Activated T-cell treated with anti-CD3 and anti-CD28 coated beads, Interleukin-2, amount 50 U/mL, for 48 hours (primary cell): ENCODE results near the gene ZSWIM3.
"Not testable (repeated sequence)": the region's sequence is repeated elsewhere in the genome, so short reads cannot be mapped to it uniquely, and the experiment has no call there.

Experiments
- DNase-seq, 2 experiments: peaks; one replicate each; pipeline ENCODE4 v3.0.0-alpha.2; 2020

ZSWIM3 gene

DNA sequence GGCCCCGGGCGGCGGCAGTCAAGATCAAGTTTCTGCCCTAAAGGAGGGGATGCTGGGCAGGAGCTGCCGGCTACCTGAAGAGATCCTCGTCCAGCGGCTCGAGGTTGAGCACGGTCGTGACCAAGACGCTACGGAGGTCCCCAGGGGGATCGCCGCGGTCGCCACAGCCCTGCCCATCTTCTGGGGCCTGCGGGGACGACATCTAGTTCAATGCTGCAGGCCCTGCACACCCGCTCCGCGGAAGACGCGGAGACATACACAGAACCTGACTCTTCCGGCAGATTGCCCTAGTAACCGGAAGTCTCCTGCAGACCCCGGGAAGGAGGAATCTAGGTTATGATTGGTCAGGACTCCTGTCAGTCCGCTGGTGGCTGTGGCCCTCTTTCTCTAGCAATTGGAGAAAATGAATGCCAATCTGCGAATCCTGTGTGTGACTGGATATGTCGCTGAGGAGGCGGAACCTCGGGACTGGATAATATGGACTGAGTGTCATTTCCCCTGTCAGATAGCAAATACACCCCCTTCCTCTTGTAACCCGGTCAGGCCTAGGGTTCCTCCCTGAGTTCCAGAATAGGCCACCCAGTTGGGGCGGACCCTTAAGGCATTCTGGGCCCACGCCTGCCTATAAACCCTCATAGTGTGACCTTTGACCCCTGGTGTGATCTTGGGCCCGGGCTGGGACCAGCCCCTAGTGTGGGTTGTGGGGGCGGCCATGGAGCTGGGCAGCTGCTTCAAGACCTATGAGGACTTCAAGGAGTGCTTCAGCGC is at the start of gene ZSWIM3, which contains the start of gene ACOT8:
TSS of gene ZSWIM3 (plus strand) at position 501 of the 768 bp plus-strand sequence. CDS start at position 713, 212 bp downstream.
TSS of gene ACOT8 (minus strand) at position 279 of the 768 bp plus-strand sequence. CDS start at position 202, 77 bp downstream.
- peak; percentile 91 to 92 for DNase-seq

GRCh38 chr20:45810191-45810970 is 47.0 kb upstream of the ZSWIM3 start:
- DNase-seq = no peak

DNA sequence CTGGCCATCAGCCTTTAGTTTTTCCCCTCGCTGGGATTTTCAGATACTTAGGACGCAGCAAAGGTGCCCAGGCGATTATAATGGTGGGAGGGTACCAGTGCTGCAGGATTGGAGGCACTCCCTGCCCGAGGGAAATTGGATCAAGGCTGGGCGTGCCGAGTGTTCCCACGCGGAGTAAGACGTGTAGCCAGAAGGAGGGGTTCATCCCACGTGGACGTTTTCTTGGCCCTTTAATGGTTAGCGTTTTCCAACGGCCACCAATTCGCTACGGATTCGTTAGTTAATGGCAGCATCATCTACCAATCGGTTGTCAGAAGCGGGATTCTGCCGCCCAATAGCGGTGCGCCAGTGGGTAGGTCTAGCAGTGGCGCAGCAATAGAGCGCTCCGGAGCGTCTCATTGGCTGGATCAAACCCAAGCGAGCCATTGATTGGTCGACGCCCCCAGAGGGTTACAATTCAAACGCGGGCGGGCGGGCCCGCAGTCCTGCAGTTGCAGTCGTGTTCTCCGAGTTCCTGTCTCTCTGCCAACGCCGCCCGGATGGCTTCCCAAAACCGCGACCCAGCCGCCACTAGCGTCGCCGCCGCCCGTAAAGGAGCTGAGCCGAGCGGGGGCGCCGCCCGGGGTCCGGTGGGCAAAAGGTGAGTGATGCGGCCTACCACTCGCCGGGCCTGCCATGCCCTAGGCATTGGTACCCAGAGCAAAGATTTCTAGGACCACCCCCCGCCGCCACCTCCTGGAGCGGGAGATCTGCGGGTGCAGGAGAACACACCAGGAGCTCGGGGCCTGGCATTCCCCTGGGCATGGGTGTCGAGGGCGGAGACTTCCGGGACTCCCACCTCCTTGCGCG is 45.0 kb upstream of the ZSWIM3 start, which contains the start of gene UBE2C:
TSS of gene UBE2C (plus strand) at position 488 of the 849 bp plus-strand sequence. CDS start at position 540, 52 bp downstream.
- peak; percentile 95 to 96 for DNase-seq

DNA sequence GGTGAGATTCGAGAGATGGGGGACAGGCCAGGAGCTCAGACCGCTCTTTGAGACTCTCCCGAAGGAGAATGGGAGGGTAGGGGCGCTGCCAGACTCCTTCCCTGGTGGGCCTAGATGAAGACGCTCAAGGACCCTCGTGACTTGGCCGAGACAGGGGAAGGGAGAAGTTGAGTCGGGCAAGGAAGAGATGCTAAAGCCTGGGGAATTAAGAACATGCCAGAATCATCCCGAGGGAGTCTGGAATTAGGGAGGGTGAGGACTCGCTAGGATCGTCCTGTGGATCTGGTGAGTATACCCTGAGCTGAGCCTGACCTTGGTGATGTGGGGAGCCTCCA is 44.4 kb upstream of the ZSWIM3 start:
- no peak for DNase-seq

DNA sequence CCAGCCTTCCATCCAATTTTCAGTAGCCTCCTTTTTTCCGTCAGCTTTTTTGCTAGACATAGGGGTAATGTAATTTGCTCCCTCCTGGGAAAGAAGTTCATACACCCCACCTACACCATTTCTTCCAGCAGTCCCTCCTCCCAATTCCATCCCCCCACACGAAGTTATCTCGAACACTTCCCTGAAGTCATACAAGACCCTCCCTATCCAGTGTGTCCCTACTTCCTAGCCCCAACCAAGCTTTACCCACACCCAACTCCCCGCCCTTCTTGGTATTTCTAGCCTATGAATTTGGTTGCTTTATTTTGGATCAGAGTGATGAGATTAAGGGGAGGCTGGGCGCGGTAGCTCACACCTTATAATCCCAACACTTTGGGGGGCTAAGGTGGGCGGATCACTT is 43.9 kb upstream of the ZSWIM3 start:
- no peak for DNase-seq

- no peak for DNase-seq
Measured at GRCh38 chr20:45814314-45814713, 43.1 kb upstream of the ZSWIM3 start.

DNA sequence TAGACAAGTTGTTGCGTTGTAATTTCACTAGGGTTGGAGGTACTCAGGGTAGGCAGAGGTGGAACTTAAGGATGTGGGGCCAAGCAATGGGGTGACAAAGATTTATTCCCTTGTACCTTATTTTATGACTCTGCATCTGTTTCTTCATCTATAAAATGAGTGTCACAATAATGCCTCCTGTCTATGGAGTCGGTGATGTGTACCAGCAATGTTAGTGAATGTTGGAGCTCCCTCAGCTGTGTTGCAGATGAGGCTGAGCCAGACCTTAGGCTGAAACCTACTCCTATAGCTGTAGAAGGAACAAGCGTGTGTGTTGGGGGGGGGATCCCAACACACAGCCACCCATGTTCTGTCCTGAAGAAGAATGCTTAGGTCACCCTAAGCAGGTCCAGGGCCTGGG is 40.5 kb upstream of the ZSWIM3 start:
- no peak for DNase-seq

GRCh38 chr20:45817376-45818194 is 39.8 kb upstream of the ZSWIM3 start:
- DNase-seq = no peak

DNA sequence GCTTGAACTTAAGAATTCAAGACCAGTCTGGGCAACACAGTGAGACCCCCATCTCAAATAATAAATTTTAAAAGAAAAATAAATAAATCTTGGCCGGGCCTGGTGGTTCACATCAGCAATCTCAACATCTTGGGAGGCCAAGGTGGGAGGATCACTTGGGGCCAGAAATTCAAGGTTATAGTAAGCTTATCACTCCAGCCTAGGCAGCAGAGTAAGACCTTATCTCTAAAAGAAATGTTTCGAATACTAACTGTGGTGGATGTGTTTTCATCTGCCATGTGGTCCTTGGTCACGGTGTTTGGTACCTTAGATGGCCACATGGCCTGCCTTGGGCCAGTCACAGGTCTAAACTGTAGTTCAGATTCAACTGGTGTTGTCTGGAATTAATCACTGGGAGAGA is 39.2 kb upstream of the ZSWIM3 start:
- no peak for DNase-seq

- no peak for DNase-seq
Measured at GRCh38 chr20:45819466-45819865, 37.9 kb upstream of the ZSWIM3 start.

GRCh38 chr20:45821947-45822346 is 35.5 kb upstream of the ZSWIM3 start:
- no peak for DNase-seq

- no peak for DNase-seq
Measured at GRCh38 chr20:45822857-45823256, 34.6 kb upstream of the ZSWIM3 start.

GRCh38 chr20:45823949-45824835 is 33.2 kb upstream of the ZSWIM3 start:
- DNase-seq = peak; percentile 54 to 70

DNA sequence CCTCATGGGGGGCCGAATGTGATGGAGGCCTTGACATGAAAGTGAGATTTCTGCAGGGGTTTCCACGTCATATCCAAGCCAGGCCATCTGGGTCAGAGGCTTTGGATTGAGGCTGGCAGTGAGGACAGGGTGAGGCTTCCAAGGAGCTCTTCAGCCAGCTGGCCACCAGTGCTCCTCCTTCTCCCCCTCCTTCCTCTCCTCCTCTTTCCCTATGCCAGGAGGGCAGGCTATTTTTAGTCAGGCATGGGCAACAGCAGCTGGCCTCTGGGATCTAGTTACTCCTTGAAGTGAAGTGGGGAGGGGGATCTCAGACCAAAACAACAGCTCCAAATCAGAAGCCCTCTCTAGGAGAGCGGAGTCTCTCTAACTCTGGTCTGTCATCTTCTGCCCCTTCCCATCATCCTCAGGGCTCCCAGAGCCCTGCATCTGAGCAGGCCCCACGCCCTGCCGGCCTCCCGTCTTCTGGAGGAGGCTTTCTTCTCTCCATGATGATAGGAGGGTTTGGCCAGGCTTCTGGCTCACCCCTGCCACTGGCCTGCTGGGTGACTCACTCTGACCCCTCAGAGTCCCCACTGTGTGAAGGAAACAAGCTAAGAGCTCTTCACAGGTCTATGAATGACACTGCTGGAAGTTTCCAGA is 30.9 kb upstream of the ZSWIM3 start:
- DNase-seq = no peak

DNA sequence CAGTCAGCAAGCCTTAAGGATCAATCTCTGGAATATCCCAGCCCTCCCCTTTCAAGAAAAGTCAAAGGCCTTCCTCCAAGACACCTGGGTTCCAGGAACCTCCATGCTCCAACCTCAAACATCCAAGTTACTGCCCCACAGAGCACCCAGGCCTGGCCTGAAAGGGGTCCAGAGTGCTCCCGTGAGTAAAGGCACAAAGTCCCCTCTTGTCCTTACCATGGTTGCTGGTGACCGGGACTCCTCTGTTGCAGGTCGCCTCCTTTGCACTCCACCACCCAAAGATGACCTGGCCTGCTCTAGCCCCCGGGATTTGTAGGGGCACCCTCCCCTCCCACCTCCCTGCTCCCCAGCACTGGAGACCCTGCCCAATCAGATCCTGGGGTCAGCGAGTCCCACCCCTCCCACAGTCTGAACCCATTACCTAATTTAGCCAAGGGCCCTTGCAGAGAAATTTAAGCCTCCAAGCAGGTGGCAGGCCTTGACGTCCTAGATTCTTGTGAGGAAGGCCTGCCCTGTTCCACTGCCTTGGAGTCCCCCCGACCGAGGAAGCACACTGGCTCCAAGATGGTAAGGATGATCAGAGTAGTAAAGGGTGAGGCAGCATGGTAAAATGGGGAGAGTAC is 30.3 kb upstream of the ZSWIM3 start, which contains the start of gene TNNC2:
TSS of gene TNNC2 (minus strand) at position 283 of the 623 bp plus-strand sequence. CDS start at position 219, 64 bp downstream.
- no peak for DNase-seq

GRCh38 chr20:45827712-45828111 is 29.7 kb upstream of the ZSWIM3 start:
- DNase-seq = no peak

- DNase-seq = no peak
Measured at GRCh38 chr20:45828589-45828988, 28.8 kb upstream of the ZSWIM3 start.

GRCh38 chr20:45829673-45830106 is 27.7 kb upstream of the ZSWIM3 start:
- not testable (repeated sequence) for DNase-seq

GRCh38 chr20:45832619-45833018 is 24.8 kb upstream of the ZSWIM3 start:
- no peak for DNase-seq
